GM21381 (cell line): ENCODE data around the gene MYH7B.

Source experiments
- ATAC-seq: cut with Tn5 transposase; IDR thresholded peaks from one replicate; pipeline ENCODE4 v1.9.1; 2021; ENCODE audit warnings: mild to moderate bottlenecking, moderate library complexity; ENCODE audit not compliant: unreplicated experiment

The MYH7B gene

DNA sequence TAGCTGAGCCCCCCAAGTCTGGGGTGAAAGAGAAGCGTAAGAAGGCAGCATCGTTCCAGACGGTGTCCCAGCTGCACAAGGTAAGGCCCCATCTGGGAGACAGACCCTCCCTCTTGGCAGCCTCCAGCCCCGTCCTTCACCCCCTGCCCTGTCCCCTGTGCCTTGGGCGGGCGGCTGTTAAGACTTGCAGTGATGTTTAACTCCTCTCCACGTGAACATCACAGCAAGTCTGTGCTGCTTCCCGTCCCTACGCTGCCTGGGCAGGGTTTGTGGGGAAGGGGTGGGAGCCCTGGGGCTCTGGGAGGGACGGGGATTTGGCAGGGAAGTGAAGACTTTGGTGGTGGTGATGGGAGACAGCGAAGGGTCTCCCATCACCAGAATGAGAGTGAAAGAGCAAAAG, 34.6 kb downstream of the MYH7B start:
- ATAC-seq: no peak

DNA sequence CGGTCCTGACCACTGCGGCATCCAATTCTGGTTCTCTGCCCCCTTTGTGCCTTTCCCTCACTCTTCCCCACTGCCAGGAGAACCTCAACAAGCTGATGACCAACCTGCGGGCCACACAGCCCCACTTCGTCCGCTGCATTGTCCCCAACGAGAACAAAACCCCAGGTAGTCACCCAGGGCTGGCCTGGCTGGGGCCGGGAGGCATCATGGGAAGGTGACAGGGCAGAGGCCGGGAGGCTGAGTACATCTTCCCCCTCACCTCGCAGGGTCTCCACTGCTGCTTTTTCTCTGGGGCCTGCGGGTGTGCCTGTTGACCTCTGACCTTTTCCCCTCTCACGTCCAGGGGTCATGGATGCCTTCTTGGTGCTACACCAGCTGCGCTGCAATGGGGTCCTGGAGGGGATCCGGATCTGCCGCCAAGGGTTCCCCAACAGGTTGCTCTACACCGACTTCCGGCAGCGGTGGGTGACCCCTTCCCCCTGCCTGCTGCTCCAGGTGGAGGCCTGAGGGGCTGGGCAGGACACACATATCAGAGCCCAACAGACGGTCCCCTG, 35.1 kb downstream of the MYH7B start:
- ATAC-seq: no peak

DNA sequence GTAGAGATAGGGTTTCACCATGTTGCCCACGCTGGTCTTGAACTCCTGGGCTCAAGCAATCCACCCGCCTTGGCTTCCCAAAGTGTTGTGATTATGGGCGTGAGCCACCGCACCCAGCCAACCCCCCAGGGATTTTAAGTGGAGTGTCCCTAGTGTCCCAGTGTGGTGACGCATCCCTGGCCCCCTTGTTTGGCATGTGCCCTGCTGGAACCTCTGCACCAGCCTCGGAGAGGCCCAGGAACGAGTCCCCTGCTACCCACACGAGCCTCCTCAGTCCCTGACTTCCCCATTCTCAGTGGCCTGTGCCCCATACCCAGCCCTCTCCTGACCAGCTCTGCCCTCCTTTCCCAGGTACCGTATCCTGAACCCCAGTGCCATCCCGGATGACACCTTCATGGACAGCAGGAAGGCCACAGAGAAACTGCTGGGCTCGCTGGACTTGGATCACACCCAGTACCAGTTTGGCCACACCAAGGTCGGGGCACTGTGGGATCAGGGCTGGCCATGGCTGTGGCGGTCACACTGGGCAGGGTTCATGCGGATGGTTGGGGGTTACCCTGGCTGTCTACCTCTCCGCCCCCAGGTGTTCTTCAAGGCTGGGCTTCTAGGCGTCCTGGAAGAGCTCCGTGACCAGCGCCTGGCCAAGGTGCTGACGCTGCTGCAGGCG, 37.2 kb downstream of the MYH7B start:
- ATAC-seq: no peak

DNA sequence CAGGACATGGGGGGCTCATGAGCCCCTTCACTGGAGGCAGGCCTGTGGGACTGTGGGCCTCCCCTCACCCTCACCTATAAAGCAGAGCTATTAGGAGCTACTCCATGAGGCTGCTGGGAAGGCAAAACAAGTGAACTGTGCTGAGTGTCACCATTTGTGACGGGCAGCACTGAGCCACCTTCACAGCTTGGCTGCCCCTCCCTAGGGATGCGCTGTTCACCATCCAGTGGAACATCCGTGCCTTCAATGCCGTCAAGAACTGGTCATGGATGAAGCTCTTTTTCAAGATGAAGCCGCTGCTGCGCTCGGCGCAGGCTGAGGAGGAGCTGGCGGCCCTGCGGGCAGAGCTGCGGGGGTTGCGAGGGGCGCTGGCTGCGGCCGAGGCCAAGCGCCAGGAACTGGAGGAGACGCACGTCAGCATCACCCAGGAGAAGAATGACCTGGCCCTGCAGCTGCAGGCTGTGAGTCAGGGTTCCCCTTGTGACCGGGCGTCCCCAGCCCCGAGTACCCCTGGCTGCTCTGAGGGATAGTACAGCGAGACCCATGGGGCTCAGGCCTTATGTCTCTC, 38.4 kb downstream of the MYH7B start:
- no peak for ATAC-seq

DNA sequence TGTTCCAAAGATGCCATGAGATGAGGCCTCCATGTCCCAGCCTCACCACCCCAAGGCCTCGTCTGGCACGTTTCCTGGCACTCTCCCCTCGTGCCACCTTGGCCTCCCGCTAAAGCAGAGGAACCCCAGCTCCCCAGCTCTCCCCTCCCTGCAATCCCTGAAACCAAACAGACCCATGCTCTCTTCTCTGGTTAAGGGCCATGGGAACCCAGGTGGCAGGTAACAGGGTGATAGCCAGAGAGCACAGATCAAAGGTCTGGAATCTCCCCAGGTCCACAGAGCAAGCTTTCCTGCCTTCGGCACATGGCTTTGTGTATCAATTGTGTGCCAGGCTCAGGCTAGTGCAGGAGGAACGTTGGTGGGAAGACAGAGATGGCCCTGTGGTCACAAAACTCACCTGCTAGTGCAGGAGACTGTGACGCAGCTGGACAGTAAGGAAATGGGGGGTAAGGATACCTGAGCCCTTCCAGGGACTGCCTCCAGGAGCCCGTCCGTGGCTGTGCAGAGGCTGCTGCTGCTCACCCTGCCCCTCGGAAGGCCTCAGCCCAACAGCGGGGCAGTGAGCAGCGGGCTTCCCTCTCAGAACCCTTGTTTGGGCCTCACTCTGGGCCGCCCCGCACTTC, 39.0 kb downstream of the MYH7B start:
- ATAC-seq: no peak

DNA sequence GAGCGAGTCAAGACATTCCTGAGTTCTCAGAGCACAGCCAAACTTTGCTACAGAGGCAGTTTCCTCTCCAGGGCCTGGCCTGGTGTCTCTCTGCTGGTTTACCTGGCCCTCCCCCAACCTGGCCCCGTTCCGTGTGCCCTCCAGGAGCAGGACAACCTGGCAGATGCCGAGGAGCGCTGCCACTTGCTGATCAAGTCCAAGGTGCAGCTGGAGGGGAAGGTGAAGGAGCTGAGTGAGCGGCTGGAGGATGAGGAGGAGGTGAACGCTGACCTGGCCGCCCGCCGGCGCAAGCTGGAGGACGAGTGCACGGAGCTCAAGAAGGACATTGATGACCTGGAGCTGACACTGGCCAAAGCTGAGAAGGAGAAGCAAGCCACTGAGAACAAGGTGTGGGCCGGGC, 39.5 kb downstream of the MYH7B start:
- ATAC-seq: no peak

DNA sequence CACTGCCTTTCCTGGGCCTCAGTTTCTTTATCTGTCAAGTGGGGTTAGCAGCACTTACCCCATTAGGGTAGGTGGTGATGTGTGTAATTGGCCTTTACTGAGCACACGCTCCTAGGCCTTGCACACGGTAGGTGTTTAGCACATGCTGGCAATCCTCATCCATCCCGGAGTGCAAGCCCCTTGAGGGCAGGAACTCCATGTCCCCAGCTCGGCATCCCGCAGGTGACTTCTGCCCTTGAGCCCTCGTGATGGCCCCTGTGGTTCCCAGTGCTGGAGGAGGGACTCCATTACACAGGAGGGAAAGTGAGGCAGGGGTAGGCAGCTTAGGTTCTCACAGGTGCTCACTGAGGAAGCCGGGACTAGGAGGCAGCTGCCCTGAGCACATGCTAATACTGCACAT, 40.0 kb downstream of the MYH7B start:
- no peak for ATAC-seq

DNA sequence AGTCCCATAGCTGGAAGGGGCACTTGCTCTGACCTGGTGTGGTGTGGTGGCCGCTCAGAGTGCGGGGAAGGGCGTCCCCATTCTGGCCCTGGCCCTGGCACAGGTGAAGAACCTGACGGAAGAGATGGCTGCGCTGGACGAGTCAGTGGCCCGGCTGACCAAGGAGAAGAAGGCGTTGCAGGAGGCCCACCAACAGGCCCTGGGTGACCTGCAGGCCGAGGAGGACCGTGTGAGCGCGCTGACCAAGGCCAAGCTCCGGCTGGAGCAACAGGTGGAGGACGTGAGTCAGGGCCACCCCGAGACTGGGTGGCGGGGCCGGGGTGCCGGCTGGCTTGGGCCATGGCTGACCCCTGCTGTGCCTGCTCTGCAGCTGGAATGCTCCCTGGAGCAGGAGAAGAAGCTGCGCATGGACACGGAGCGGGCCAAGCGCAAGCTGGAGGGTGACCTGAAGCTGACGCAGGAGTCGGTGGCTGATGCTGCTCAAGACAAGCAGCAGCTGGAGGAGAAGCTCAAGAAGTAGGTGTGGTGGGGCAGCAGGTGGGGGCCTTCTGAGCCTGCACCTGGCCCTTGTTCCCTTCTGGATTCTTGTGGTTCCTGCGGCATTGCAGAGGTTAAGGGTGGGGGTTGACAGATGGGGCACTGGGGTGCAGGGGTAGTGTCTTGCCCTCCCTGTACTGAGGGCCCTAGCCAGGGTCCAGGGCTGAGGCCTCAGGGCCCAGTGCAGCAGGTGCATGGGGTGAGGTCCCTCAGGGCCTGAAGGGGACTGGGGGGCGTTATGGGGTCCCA, 40.8 kb downstream of the MYH7B start:
- ATAC-seq: no peak

DNA sequence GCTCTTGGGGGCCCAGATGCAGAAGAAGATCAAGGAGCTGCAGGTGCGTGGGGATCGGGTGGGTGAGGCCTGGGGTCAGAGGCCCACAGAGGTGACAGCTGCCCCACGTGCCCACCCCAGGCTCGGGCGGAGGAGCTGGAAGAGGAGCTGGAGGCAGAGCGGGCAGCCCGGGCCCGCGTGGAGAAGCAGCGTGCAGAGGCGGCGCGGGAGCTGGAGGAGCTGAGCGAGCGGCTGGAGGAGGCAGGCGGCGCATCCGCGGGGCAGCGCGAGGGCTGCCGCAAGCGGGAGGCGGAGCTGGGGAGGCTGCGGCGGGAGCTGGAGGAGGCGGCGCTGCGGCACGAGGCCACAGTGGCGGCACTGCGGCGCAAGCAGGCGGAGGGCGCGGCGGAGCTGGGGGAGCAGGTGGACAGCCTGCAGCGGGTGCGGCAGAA, 41.5 kb downstream of the MYH7B start:
- ATAC-seq: no peak

DNA sequence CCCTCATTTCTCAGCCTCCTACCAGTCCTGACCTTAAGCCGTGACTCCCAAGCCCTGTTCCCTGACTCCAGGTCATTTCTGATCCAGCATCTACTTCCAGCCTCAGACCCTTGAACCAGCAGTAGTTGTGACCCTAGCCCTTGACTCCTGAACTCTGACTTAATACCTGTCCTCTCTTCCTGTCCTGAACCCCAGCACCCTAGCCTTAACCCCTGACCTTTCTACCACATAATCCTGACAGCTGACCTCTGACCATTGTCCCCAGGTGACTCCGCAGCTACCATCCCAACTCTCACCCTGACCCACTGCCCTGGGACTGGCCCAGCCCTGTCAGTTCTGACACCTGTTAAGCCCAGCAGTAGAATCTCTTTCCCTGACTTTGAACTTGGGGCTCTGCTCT, 42.1 kb downstream of the MYH7B start:
- no peak for ATAC-seq

DNA sequence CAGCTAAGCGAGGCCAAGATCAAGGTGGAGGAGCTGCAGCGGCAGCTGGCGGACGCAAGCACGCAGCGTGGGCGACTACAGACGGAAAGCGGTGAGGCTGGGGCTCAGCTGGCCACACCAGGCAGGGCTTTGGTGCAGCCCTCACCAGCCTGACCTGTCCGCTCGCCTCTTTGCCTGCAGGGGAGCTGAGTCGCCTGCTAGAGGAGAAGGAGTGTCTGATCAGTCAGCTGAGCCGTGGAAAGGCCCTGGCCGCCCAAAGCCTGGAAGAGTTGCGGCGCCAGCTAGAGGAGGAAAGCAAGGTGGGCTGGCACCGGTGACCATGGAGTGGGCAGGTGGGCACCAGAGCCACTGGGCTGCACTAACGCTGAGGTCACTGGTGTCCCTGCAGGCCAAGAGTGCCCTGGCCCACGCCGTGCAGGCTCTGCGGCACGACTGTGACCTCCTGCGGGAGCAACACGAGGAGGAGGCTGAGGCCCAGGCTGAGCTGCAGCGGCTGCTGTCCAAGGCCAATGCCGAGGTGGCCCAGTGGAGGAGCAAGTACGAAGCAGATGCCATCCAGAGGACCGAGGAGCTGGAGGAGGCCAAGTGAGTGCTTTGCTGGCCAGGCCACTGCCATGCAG, 42.8 kb downstream of the MYH7B start:
- no peak for ATAC-seq

DNA sequence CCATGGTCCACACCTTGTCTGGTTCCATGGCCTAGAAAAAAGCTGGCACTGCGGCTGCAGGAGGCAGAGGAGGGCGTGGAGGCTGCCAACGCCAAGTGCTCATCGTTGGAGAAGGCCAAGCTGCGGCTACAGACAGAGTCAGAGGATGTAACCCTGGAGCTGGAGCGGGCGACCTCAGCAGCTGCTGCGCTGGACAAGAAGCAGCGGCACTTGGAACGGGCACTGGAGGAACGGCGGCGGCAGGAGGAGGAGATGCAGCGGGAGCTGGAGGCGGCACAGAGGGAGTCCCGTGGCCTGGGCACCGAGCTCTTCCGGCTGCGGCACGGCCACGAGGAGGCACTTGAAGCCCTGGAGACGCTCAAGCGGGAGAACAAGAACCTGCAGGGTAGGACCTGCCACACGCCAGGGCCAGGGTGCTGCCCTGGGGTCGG, 43.4 kb downstream of the MYH7B start:
- no peak for ATAC-seq

DNA sequence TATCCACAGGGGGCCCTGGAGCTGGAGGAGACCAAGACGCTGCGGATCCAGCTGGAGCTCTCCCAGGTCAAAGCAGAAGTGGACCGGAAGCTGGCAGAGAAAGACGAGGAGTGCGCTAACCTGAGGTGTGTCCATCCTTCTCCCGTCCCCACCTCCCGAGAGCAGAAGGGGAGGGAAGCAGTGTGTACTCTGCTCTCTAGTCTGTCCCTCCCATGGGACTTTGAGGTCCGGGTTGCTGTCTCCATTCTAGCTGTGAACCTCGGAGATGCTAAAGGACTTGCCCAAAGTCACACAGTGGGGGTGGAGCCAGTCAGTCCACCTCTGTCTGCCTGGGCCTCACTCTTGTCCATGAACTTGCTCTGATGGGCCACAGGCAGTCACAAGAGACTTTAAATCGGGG, 44.1 kb downstream of the MYH7B start:
- ATAC-seq: no peak

DNA sequence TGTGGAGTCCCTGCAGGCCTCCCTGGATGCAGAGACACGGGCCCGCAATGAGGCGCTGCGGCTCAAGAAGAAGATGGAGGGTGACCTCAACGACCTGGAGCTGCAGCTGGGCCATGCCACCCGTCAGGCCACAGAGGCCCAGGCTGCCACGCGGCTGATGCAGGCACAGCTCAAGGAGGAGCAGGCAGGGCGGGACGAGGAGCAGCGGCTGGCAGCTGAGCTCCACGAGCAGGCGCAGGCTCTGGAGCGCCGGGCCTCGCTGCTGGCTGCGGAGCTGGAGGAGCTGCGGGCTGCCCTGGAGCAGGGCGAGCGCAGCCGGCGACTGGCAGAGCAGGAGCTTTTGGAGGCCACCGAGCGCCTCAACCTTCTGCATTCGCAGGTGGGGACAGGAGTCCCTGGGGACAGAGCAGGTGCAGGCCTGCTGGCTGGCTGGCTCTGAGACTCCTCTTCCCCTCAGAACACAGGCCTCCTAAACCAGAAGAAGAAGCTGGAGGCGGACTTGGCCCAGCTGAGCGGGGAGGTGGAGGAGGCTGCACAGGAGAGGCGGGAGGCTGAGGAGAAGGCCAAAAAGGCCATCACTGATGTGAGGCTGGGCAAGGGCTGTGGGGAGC, 44.7 kb downstream of the MYH7B start:
- ATAC-seq: no peak

DNA sequence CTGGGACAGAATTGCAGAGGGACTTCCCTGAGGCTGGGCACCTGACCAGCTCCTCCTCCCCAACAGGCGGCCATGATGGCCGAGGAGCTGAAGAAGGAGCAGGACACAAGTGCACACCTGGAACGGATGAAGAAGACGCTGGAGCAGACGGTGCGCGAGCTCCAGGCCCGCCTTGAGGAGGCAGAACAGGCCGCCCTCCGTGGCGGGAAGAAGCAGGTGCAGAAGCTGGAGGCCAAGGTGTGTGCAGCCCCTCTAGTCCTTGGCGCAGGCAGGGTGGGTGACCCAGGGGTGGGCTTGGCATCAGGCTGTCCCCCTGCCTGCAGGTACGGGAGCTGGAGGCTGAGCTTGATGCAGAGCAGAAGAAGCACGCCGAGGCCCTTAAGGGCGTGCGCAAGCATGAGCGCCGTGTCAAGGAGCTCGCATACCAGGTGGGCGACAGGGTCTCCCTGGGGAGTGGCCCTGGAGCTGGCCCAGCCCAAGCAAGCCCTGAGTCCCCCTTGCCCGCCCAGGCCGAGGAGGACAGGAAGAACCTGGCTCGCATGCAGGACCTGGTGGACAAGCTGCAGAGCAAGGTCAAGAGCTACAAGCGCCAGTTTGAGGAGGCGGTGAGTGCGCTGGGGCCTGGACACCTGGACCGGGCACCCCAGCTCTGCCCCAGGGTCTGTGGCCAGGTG, 45.4 kb downstream of the MYH7B start:
- no peak for ATAC-seq

DNA sequence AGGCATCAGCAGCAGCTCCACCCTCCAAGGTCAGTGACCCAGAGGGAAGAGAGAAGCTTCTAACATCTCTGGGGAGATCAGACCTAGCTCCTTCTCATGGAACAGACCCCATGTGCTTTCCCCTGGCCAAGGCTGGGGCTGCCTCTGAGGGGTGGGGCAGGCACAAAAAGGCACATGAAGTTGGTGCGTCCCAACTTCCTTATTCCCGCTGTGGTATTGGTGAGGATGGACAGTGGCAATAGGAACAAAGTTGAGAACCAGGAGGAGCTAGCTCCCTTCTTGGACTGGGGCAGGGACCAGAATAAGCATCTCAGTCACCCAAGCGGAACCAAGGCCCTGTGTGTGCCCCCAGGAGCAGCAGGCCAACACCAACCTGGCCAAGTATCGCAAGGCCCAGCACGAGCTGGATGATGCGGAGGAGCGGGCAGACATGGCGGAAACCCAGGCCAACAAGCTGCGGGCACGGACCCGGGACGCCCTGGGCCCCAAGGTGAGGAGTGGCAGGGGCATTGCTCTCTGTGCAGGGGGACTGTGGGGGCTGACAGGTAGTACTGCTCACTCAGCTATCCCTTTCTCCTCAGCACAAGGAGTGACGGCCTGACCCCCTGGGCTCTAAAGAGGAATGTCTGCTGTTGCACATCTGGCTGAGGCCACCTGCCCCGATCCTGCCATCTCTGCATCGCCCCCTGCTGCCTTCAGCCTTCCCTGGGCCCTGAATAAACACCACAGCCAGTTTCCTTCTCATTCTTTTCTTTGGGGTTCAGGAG, 46.1 kb downstream of the MYH7B start:
- ATAC-seq: no peak

DNA sequence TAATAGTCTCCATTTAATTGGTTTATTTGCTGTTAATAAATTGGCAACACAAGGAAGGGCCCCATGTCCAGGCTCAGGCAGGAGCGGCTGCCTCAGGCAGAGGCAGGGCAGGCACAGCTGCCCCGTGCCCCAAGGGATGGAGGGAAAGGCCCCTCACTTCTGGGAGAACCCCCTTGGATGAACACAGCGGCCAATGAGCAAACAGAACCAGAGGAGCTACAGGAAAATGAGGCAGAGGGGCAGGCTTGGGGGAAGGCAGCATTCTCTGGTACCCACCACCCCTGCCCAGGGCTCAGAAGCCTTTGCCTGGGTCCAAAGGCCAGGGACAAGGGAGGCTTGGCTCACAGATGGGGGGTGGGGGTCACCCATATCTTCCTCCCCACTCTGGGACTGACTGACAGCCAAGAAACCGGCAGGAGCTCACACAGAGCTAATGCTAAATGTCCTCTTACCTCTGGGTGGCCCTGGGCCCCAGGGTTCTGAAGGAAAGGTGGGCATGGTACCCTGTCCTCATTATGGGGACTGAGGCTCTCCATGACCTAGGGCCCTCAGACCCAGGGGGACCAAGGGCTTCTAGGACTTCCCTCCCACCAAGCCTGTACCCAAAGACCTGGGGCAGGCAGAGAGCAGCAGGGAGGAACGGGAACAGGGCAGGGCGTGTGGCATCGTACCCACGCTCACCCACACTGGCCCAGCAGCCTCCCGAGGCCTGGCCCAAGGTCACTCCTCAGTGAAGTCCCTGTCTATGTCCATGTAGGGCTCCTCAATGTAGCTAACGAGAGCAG, 47.0 kb downstream of the MYH7B start:
- ATAC-seq: no peak

DNA sequence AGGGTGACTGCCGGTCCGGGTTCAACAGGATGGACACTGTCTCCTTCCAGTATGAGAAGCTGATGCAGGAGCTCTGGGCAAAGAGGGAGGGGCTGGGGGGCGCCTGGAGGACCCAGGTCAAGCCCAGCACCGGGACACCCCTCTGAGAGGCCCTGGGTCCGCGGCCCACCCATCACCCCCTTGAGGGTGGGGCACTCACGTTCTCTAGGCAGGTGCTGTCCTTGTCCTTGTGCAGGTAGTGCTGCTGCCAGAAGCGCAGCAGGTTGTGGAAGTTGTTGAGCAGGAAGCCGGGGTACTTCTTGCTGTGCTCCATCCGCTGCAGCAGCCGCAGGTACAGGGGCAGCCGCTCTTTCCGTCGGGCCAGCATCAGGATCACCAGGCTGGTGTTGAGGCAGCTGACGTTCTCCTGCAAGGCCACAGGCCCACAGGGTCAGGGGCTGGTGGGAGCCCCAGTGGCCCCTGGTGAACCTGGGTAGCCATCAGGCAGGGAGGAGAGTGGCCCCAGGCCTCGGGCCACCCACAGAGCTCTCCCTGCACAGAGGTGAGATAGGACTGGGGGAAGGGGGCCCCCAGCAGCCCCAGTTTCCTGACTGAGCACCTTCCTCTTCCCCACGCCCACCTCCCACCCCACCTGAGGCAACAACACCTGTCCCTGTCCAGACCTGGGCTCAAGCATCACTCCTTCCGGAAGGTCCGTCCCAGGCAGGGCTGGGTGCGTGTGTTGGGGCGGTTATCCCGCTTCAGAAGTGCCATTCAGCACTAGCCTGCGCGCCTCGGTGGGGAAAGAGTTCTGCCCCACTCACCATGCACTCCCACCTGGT, 47.8 kb downstream of the MYH7B start:
- no peak for ATAC-seq
